Fibroblast of pulmonary artery (primary cell): ENCODE measurements around the gene CD52.
A peak's percentile ranks its signal among the peaks of the same experiment; 100 is the strongest.

Experiments
- DNase-seq: peaks from one replicate; pipeline ENCODE4 v3.0.0-alpha.2; 2010; ENCODE audit warnings: low read depth
- H3K4me3 ChIP-seq: replicated peaks from 2 replicates; pipeline ENCODE4 v1.5.1; 2011; ENCODE audit warnings: low read depth, mild to moderate bottlenecking, control low read depth, low read length, moderate library complexity
- CTCF ChIP-seq: IDR thresholded peaks from 2 replicates; pipeline ENCODE4 v1.5.1; 2011; ENCODE audit warnings: mild to moderate bottlenecking, control low read depth, low read length, inconsistent platforms; ENCODE audit errors: missing control alignments

CD52 gene

GRCh38 chr1:26338670-26339069, 20.9 kb downstream of the CD52 start:
- TF ChIP-seq CTCF, result no peak
- DNase-seq, result no peak
- no peak overlapping the region for H3K4me3 ChIP-seq

GRCh38 chr1:26340047-26340481, 22.3 kb downstream of the CD52 start:
- H3K4me3 ChIP-seq, result no peak overlapping the region

GRCh38 chr1:26344147-26344920, 26.6 kb downstream of the CD52 start:
- no peak for DNase-seq
- H3K4me3 ChIP-seq, result no peak overlapping the region
- TF ChIP-seq CTCF, result no peak

More at GRCh38 chr1:26340047-26340481, 22.3 kb downstream of the CD52 start:
- TF ChIP-seq CTCF, result no peak
- no peak for DNase-seq

- no peak for DNase-seq
- no peak overlapping the region for H3K4me3 ChIP-seq
- no peak for TF ChIP-seq CTCF
Measured at GRCh38 chr1:26345718-26346117, 28.0 kb downstream of the CD52 start.

- no peak for TF ChIP-seq CTCF
- no peak overlapping the region for H3K4me3 ChIP-seq
Measured at GRCh38 chr1:26346274-26347033, 28.7 kb downstream of the CD52 start.

GRCh38 chr1:26349188-26349876, 31.6 kb downstream of the CD52 start:
- peak; percentile 34 for DNase-seq
- TF ChIP-seq CTCF, result no peak
- H3K4me3 ChIP-seq, result no peak overlapping the region

More at GRCh38 chr1:26346274-26347033, 28.7 kb downstream of the CD52 start:
- DNase-seq, result no peak
